K562 (cell line): ENCODE results near the gene ATP6V0A4. TPM values are rescaled to one million over a fixed set of nuclear protein-coding genes. Genes with fewer than 3 reads are reported as not detected.

ENCODE experiments used
- ATAC-seq: fragments of 200-7000 bp; cut with Tn5 transposase; 3 replicates; pipeline ENCODE4 v1.9.1; 2020; ENCODE audit warnings: moderate library complexity
- BruUV-seq: library from RNA; stranded (reverse); fragments of 400-500 nt; replicated peaks from 2 replicates; lab custom pipeline; 2021; lab: Mats Ljungman, UMichigan
- CTCF ChIA-PET: fragments of 300-600 bp; formaldehyde crosslinking; extraction: SDS; loops from one replicate; lab custom pipeline; 2021; ENCODE audit warnings: low intra/inter-chr PET ratio; lab: Yijun Ruan, JAX
- POLR2A ChIA-PET: fragments of 300-600, 350-650 bp; sonication (Branson Sonifier 250); formaldehyde crosslinking; extraction: SDS; loops from one replicate; lab custom pipeline; 2021; ENCODE audit warnings: antibody characterized with exemption, inconsistent platforms; lab: Yijun Ruan, JAX
- DNase-seq, 4 experiments: peaks; one replicate each; pipeline versions ENCODE4 v3.0.0 to v3.0.0-alpha.2; 2011 to 2018; ENCODE audit warnings: low spot score in 3 of 4, mixed read lengths in 3 of 4; ENCODE audit errors: extremely low read depth in 1 of 4
- FAIRE-seq: peaks from 2 replicates; lab custom pipeline; 2011; peaks lifted over from hg19 to GRCh38; lab: Jason Lieb, UNC
- H2AFZ ChIP-seq: 2 replicates; pipeline ENCODE4 v1.6.0; 2011; ENCODE audit warnings: low read depth, low read length, control low read depth, inconsistent platforms
- H3K27ac ChIP-seq: fragments of 200-600 bp; 3 replicates; pipeline ENCODE4 v1.8.0; 2011; ENCODE audit warnings: low read depth, mild to moderate bottlenecking, control low read depth, inconsistent platforms, low read length, moderate library complexity, mixed read lengths; ENCODE audit errors: extremely low read depth
- H3K27me3 ChIP-seq, 2 experiments: fragments of 300-600 bp in 1 of 2; 2 replicates in 1 of 2; 3 replicates in 1 of 2; pipeline versions ENCODE4 v1.6.0 to v1.8.0; 2011; ENCODE audit warnings: inconsistent platforms in 2 of 2, low read length in 2 of 2, mild to moderate bottlenecking in 1 of 2, mixed read lengths in 1 of 2, moderate library complexity in 1 of 2; ENCODE audit not compliant: control insufficient read depth in 2 of 2, insufficient read depth in 2 of 2
- H3K36me3 ChIP-seq: fragments of 300-600 bp; 3 replicates; pipeline ENCODE4 v1.8.0; 2011; ENCODE audit warnings: mild to moderate bottlenecking, low read length, inconsistent platforms; ENCODE audit not compliant: control insufficient read depth, insufficient read depth
- H3K4me1 ChIP-seq, 2 experiments: fragments of 200-600 bp in 1 of 2; replicated peaks in 1 of 2; 2 replicates in 1 of 2; 3 replicates in 1 of 2; pipeline versions ENCODE4 v1.5.1 to v1.8.0; 2011; ENCODE audit warnings: inconsistent platforms in 2 of 2, low read length in 2 of 2, mild to moderate bottlenecking in 1 of 2, mixed read lengths in 1 of 2, moderate library complexity in 1 of 2; ENCODE audit not compliant: control insufficient read depth in 2 of 2, insufficient read depth in 2 of 2
- H3K4me2 ChIP-seq: 2 replicates; pipeline ENCODE4 v1.6.1; 2011; ENCODE audit warnings: low read length, control low read depth, inconsistent platforms, mixed read lengths; ENCODE audit not compliant: insufficient read depth
- H3K4me3 ChIP-seq: fragments of 200-600 bp; sonication (generic), shearing (Covaris generic); 2 replicates; pipeline ENCODE4 v1.5.1; 2016; ENCODE audit warnings: control low read depth, inconsistent platforms
- H3K79me2 ChIP-seq: fragments of 200-600 bp; 3 replicates; pipeline ENCODE4 v1.8.0; 2011; ENCODE audit warnings: low read length, inconsistent platforms; ENCODE audit not compliant: control insufficient read depth, insufficient read depth
- H3K9ac ChIP-seq, 2 experiments: 2 replicates each; pipeline versions ENCODE4 v1.6.0 to v1.6.1; 2011; ENCODE audit warnings: low read depth in 2 of 2, low read length in 2 of 2, control low read depth in 1 of 2, inconsistent platforms in 1 of 2, mild to moderate bottlenecking in 1 of 2, mixed read lengths in 1 of 2; ENCODE audit not compliant: insufficient read depth in 1 of 2
- H3K9me1 ChIP-seq: one replicate; pipeline ENCODE4 v1.6.0; 2011; ENCODE audit warnings: inconsistent platforms, mild to moderate bottlenecking, low read length, moderate library complexity; ENCODE audit not compliant: control insufficient read depth, insufficient read depth
- H3K9me3 ChIP-seq: replicated peaks from 2 replicates; pipeline ENCODE4 v1.5.1; 2011; ENCODE audit warnings: low read depth, low read length, inconsistent platforms; ENCODE audit not compliant: control insufficient read depth, insufficient read depth
- H4K20me1 ChIP-seq: replicated peaks from 2 replicates; pipeline ENCODE4 v1.6.1; 2011; ENCODE audit warnings: low read length, inconsistent platforms, mixed read lengths; ENCODE audit not compliant: control insufficient read depth, insufficient read depth
- CREBBP ChIP-seq: IDR thresholded peaks from one replicate; pipeline ENCODE4 v1.6.1; 2012; ENCODE audit warnings: low read depth, mild to moderate bottlenecking, control low read depth, inconsistent platforms, low read length
- CTCF ChIP-seq, 3 experiments: IDR thresholded peaks in 2 of 3; conservative IDR thresholded peaks in 1 of 3; 2 replicates each; pipeline ENCODE4 v1.5.1; 2011 to 2012; ENCODE audit warnings: low read length in 3 of 3, mild to moderate bottlenecking in 3 of 3, control low read depth in 2 of 3, improper control_type of control experiment in 1 of 3, inconsistent platforms in 1 of 3, low read depth in 1 of 3, mixed read lengths in 1 of 3, moderate library complexity in 1 of 3; ENCODE audit not compliant: insufficient read depth in 2 of 3
- ELF2 ChIP-seq: fragments of 250-450 bp; sonication (Bioruptor Pico); IDR thresholded peaks from 2 replicates; pipeline ENCODE4 v1.5.0; 2021; ENCODE audit warnings: mild to moderate bottlenecking
- HMGN3 ChIP-seq: IDR thresholded peaks from 2 replicates; pipeline ENCODE4 v1.6.1; 2011; ENCODE audit warnings: borderline replicate concordance, low read depth, mild to moderate bottlenecking, mixed read lengths, low read length; ENCODE audit not compliant: insufficient read length; ENCODE audit errors: extremely low read depth
- MAFK ChIP-seq: IDR thresholded peaks from 2 replicates; pipeline ENCODE4 v1.6.1; 2011; ENCODE audit warnings: low read length, improper control_type of control experiment
- MEIS2 ChIP-seq: fragments of 450-650 bp; IDR thresholded peaks from 2 replicates; pipeline ENCODE4 v1.6.1; 2014; ENCODE audit warnings: mild to moderate bottlenecking; ENCODE audit not compliant: partially characterized antibody
- NR1H2 ChIP-seq: sonication (generic); formaldehyde crosslinking; IDR thresholded peaks from 2 replicates; pipeline ENCODE4 v1.4.0; 2020; ENCODE audit warnings: mild to moderate bottlenecking, missing genetic modification reagents
- PHTF2 ChIP-seq: fragments of 250-450 bp; sonication (Bioruptor Pico); IDR thresholded peaks from 2 replicates; pipeline ENCODE4 v1.5.0; 2021; ENCODE audit warnings: mild to moderate bottlenecking
- RAD21 ChIP-seq, 2 experiments: fragments of 250-450 bp in 1 of 2; fragments of 450-650 bp in 1 of 2; sonication (Bioruptor Pico) in 1 of 2; formaldehyde crosslinking in 1 of 2; IDR thresholded peaks in 1 of 2; conservative IDR thresholded peaks in 1 of 2; 2 replicates each; pipeline versions ENCODE4 v1.4.0 to v1.8.0; 2020 to 2022; ENCODE audit warnings: mild to moderate bottlenecking in 2 of 2, moderate library complexity in 1 of 2
- SMC3 ChIP-seq: conservative IDR thresholded peaks from 2 replicates; pipeline ENCODE4 v1.6.1; 2011; ENCODE audit warnings: low read depth, low read length, improper control_type of control experiment; ENCODE audit not compliant: insufficient read depth
- WHSC1 ChIP-seq: IDR thresholded peaks from one replicate; pipeline ENCODE4 v1.6.1; 2012; ENCODE audit warnings: low read length, control low read depth, inconsistent platforms
- ZNF507 ChIP-seq: conservative IDR thresholded peaks from 2 replicates; pipeline ENCODE4 v1.6.1; 2017; ENCODE audit warnings: missing genetic modification characterization, missing compliant biosample characterization
- ZNF518B ChIP-seq: fragments of 250-450 bp; sonication (Bioruptor Pico); IDR thresholded peaks from 2 replicates; pipeline ENCODE4 v1.5.0; 2021; ENCODE audit warnings: mild to moderate bottlenecking, moderate library complexity
- WGBS: fragments of 100-300 bp; shearing (Covaris generic); methylation state at CpG from one replicate; pipeline ENCODE4 v1.1.6; 2016; ENCODE audit warnings: low coverage, mixed read lengths; ENCODE audit not compliant: insufficient coverage; ENCODE audit errors: missing lambda C conversion rate; 5-methylcytosine and 5-hydroxymethylcytosine counted together
- in situ Hi-C: fragments of 300-500 bp; cut with MboI; formaldehyde crosslinking; loops from 4 replicates; pipeline ENCODE4 v1.15.0; 2018; ENCODE audit warnings: inconsistent platforms, mixed read lengths
- intact Hi-C: fragments of 100-400 bp; cut with micrococcal nuclease; formaldehyde crosslinking; loops from 2 replicates; pipeline ENCODE4 v1.14.2; 2022
- polyA plus RNA-seq, 8 experiments: library from polyadenylated mRNA; depleted of rRNA in 4 of 8; stranded (reverse) in 5 of 8; unstranded in 3 of 8; fragments of >200 nt; fragmentation: Nextera tagmentation in 2 of 8; fragmentation: Illumina TruSeq in 1 of 8; extraction: Ambion mirVana in 2 of 8; extraction: Trizol in 1 of 8; gene quantifications; 2 replicates each; pipeline versions ENCODE4 v1.2.1 to v1.2.3, GENCODE V29; 2011 to 2014; ENCODE audit warnings: inconsistent platforms in 1 of 8, missing spikeins in 1 of 8
- total RNA-seq, 7 experiments: library from RNA; depleted of rRNA in 6 of 7; stranded (reverse); fragments of >200 nt in 6 of 7; fragmentation: Illumina TruSeq in 2 of 7; extraction: Trizol in 2 of 7; gene quantifications; 2 replicates each; pipeline versions ENCODE4 v1.2.1 to v1.2.3, GENCODE V29; 2011 to 2021; ENCODE audit warnings: low replicate concordance in 1 of 7

Gene ATP6V0A4
- total and polyA plus RNA-seq, 9 of the 15 experiments (the other 6 are each of a cell fraction or from before 2014, with no cell fraction given), result 0.03 TPM; not detected in 8

- TF ChIP-seq MEIS2, result no peak
- no peak for TF ChIP-seq WHSC1
- no peak for TF ChIP-seq ZNF518B (CRISPR knock-in tag)
- no peak for TF ChIP-seq CREBBP
- TF ChIP-seq ELF2 (CRISPR knock-in tag), result no peak
- TF ChIP-seq, all 486 proteins: peak for 0
Observed at GRCh38 chr7:138727336-138728099, 70.5 kb downstream of the ATP6V0A4 start (continued).

GRCh38 chr7:138726288-138726687, 71.7 kb downstream of the ATP6V0A4 start:
- WGBS, result 3% methylated on average over 9 of the region's 9 CpGs
- FAIRE-seq, result no peak
- ChIA-PET CTCF (no interaction called here), POLR2A (no interaction called here)
- Histone ChIP-seq H3K4me2 (peak overlapping the region; percentile 13; the same call in 1 of the 2 replicates), H3K36me3 (no peaks in the 10 kb centered on the region), H3K9me3 (no peaks in the 10 kb centered on the region), H3K4me1 (no peaks in the 10 kb centered on the region; a peak in 1 of 5 replicates), H4K20me1 (no peaks in the 10 kb centered on the region), H3K4me3 (no peak overlapping the region), H3K27me3 (peaks cover 41 to 50% of the 10 kb centered on the region in 2 experiments), H2AFZ (no peak overlapping the region), H3K9ac (no peak overlapping the region), H3K9me1 (no peaks in the 10 kb centered on the region), H3K27ac (no peak overlapping the region), H3K79me2 (no peaks in the 10 kb centered on the region)
- in situ Hi-C loops, result no loop called here
- DNase-seq, result peak; percentile 32 to 53 (median 40)
- no TSS peak for BruUV-seq
- intact Hi-C loops, result no loop called here
- peak; percentile 87 for ATAC-seq
- TF ChIP-seq SMC3, result 0 out of 2 replicates have a peak, but pooled peaks have one; percentile 17
- TF ChIP-seq PHTF2 (CRISPR knock-in tag), result no peak
- TF ChIP-seq ZNF507 (tag), result no peak
- no peak for TF ChIP-seq MAFK
- peak; percentile 43 to 61 (median 58); a peak in 5 of 6 replicates for TF ChIP-seq CTCF (IDR thresholded peaks at IDR 0.05 in 2 of 3, conservative IDR thresholded peaks at IDR 0.05 in 1 of 3; ENCODE audit: insufficient read depth in 2 of 3, low read depth in 1 of 3, low read length in 3 of 3)
- no peak for TF ChIP-seq NR1H2 (CRISPR knock-in tag)
- TF ChIP-seq HMGN3, result no peak
- peak in 1 of 2 experiments; percentile 46; a peak in 2 of 4 replicates for TF ChIP-seq RAD21 (CRISPR knock-in tag; conservative IDR thresholded peaks at IDR 0.05 in 1 of 2, IDR thresholded peaks at IDR 0.05 in 1 of 2)
